NT2/D1 (cell line): ENCODE results near the gene OGFR.

Experiments
- SUZ12 ChIP-seq: IDR thresholded peaks from 2 replicates; pipeline ENCODE4 v1.6.1; 2011; ENCODE audit not compliant: insufficient read length, insufficient read depth; ENCODE audit errors: extremely low read depth
- YY1 ChIP-seq: IDR thresholded peaks from 2 replicates; pipeline ENCODE4 v1.6.1; 2011; ENCODE audit not compliant: insufficient read length, insufficient read depth
- ZNF274 ChIP-seq: IDR thresholded peaks from 2 replicates; pipeline ENCODE4 v1.6.1; 2011; ENCODE audit warnings: mild to moderate bottlenecking, low read depth, low read length

- TF ChIP-seq ZNF274 = no peak
- no peak for TF ChIP-seq SUZ12
- no peak for TF ChIP-seq YY1
These were observed 21.7 kb upstream of the OGFR start for GRCh38 chr20:62782893-62783278.
